Measurements from ENCODE around the gene ZFP69. TPM values are rescaled to one million over a fixed set of nuclear protein-coding genes. Genes with fewer than 3 reads are reported as not detected.

ZFP69 gene
- total RNA-seq, 1 donor from 2014 or later = 3.3 TPM

DNA sequence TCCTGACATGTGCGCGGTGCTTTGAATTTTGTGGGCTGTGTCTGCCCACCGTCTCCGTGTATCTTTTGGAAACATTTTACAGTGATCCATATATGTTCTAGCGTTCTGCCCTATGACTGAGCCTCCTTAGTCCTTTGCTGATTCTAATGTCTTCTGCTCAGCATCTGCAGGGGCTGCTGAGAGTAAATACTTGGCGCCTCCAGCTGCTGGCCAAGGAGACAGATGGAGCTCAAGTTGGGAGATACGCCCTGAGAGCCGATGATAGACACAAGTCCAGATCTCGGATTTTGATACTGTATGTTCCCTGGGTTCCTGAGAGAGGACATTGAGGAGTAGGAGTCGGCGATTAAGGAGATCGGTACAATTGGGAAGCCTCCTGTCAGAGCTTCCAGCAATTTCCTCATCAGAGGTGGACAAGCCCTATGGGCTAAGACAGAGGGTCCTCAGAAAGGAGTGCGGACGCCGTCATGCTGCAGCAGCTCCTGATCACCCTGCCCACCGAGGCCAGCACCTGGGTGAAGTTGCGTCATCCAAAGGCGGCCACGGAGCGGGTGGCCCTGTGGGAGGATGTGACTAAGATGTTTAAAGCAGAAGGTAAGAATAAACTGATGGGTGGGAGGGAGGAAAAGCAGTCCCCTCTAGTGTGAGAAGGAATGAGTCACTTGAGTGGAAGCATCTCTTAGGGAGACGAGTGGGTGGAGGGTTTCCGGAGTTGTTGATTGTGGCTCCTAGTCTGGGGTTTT is 26.4 kb upstream of the ZFP69 start:
- H3K27me3 Mint-ChIP-seq (ENCODE audit: unreplicated experiment) = no peaks in the 10 kb centered on the region
- H3K36me3 Mint-ChIP-seq (ENCODE audit: low read depth, unreplicated experiment) = peaks cover 36% of the 10 kb centered on the region

DNA sequence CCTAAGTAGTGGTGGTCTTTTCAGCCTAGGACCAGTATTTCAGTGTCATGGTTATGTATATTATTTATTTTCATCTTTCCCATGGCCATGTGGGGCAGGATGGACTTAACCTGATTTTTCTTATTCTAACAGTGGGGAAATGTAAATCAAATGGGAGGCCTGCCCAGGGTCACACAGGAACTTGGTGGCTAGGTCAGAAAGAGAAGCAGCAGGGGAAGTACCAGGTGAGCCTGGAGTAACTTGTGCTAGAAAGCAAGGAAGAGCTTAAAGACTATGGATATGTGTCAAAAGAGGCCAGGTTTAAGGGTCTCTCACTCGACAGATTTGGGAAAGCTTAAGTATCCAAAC is 25.9 kb upstream of the ZFP69 start:
- TF ChIP-seq, protein P1, sequence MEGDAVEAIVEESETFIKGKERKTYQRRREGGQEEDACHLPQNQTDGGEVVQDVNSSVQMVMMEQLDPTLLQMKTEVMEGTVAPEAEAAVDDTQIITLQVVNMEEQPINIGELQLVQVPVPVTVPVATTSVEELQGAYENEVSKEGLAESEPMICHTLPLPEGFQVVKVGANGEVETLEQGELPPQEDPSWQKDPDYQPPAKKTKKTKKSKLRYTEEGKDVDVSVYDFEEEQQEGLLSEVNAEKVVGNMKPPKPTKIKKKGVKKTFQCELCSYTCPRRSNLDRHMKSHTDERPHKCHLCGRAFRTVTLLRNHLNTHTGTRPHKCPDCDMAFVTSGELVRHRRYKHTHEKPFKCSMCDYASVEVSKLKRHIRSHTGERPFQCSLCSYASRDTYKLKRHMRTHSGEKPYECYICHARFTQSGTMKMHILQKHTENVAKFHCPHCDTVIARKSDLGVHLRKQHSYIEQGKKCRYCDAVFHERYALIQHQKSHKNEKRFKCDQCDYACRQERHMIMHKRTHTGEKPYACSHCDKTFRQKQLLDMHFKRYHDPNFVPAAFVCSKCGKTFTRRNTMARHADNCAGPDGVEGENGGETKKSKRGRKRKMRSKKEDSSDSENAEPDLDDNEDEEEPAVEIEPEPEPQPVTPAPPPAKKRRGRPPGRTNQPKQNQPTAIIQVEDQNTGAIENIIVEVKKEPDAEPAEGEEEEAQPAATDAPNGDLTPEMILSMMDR (IDR thresholded peaks at IDR 0.05; ENCODE audit: unreplicated experiment) = no peak
- H3K9me3 Mint-ChIP-seq (ENCODE audit: unreplicated experiment) = peaks cover 6% of the 10 kb centered on the region
- H3K4me3 Mint-ChIP-seq (ENCODE audit: unreplicated experiment) = peak overlapping the region; percentile 91
- H3K27ac Mint-ChIP-seq (ENCODE audit: unreplicated experiment) = peak overlapping the region; percentile 27
- H3K36me3 Mint-ChIP-seq (ENCODE audit: low read depth, unreplicated experiment) = peaks cover 38% of the 10 kb centered on the region
- peaks cover 13% of the 10 kb centered on the region for H3K4me1 Mint-ChIP-seq (ENCODE audit: unreplicated experiment)
- no peaks in the 10 kb centered on the region for H3K27me3 Mint-ChIP-seq (ENCODE audit: unreplicated experiment)
- no peak for DNase-seq (ENCODE audit: low spot score)

More for the DNA sequence above, 26.4 kb upstream of the ZFP69 start:
- Mint-ChIP-seq H3K27ac (ENCODE audit: unreplicated experiment) (peak overlapping the region; percentile 27), H3K4me3 (ENCODE audit: unreplicated experiment) (peak overlapping the region; percentile 91), H3K4me1 (ENCODE audit: unreplicated experiment) (peaks cover 13% of the 10 kb centered on the region), H3K9me3 (ENCODE audit: unreplicated experiment) (peaks cover 5% of the 10 kb centered on the region)
- DNase-seq (ENCODE audit: low spot score) = no peak
- TF ChIP-seq, protein P1 (IDR thresholded peaks at IDR 0.05; ENCODE audit: unreplicated experiment) = no peak

DNA sequence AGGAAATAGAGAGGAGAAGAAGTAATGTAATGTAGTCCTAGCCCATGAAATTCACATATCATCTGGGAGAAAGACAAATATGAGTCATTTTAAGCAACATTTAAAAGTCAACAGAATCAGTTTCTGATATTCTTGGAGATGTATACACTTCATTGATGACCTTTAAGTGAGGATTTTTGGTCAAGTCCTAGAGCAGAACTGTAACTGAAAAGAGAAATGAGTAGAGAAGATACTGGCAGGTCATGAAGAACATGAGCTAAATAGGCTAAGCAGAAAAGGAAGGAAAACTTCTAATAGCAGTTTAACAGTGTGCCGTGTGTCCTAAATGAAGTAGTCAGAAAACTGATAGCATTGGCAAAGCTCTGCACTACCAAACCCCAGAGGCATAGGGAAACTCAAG is 22.2 kb upstream of the ZFP69 start:
- Mint-ChIP-seq H3K4me3 (ENCODE audit: unreplicated experiment) (peak overlapping the region; percentile 1), H3K27ac (ENCODE audit: unreplicated experiment) (no peak overlapping the region), H3K4me1 (ENCODE audit: unreplicated experiment) (peaks cover 10% of the 10 kb centered on the region), H3K36me3 (ENCODE audit: low read depth, unreplicated experiment) (peaks cover 73% of the 10 kb centered on the region), H3K9me3 (ENCODE audit: unreplicated experiment) (peaks cover 21% of the 10 kb centered on the region), H3K27me3 (ENCODE audit: unreplicated experiment) (peaks cover 2% of the 10 kb centered on the region)
- TF ChIP-seq, protein P1 (IDR thresholded peaks at IDR 0.05; ENCODE audit: unreplicated experiment) = no peak
- no peak for DNase-seq (ENCODE audit: low spot score)

DNA sequence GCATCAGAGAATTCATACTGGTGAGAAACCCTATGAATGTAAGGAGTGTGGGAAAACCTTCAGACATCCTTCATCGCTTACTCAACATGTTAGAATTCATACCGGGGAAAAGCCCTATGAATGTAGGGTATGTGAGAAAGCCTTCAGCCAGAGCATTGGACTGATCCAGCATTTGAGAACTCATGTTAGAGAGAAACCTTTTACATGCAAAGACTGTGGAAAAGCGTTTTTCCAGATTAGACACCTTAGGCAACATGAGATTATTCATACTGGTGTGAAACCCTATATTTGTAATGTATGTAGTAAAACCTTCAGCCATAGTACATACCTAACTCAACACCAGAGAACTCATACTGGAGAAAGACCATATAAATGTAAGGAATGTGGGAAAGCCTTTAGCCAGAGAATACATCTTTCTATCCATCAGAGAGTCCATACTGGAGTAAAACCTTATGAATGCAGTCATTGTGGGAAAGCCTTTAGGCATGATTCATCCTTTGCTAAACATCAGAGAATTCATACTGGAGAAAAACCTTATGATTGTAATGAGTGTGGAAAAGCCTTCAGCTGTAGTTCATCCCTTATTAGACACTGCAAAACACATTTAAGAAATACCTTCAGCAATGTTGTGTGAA is 14.0 kb upstream of the ZFP69 start:
- Mint-ChIP-seq H3K27ac (ENCODE audit: unreplicated experiment) (no peak overlapping the region), H3K4me1 (ENCODE audit: unreplicated experiment) (no peaks in the 10 kb centered on the region), H3K9me3 (ENCODE audit: unreplicated experiment) (peaks cover 51% of the 10 kb centered on the region), H3K27me3 (ENCODE audit: unreplicated experiment) (peaks cover 3% of the 10 kb centered on the region), H3K36me3 (ENCODE audit: low read depth, unreplicated experiment) (peaks cover 80% of the 10 kb centered on the region), H3K4me3 (ENCODE audit: unreplicated experiment) (peak overlapping the region; percentile 72)
- TF ChIP-seq, protein P1 (IDR thresholded peaks at IDR 0.05; ENCODE audit: unreplicated experiment) = no peak
- no peak for DNase-seq (ENCODE audit: low spot score)

DNA sequence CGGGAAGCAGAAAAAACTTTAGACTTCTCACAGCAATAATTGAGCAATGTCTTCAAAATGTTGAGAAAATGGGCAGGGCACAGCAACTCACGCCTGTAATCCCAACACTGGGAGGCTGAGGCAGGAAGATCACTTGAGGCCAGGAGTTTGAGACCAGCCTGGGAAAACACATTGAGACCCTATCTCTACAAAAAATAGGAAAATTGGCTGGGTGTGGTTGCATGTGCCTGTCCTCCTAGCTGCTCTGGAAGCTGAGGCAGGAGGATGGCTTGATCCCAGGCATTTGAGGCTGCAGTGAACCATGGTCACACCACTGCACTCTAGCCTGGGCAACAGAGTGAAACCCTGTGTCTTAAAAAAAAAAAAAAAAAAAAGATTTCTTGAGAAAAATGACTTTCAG is 7.8 kb upstream of the ZFP69 start:
- no peak for DNase-seq (ENCODE audit: low spot score)
- Mint-ChIP-seq H3K36me3 (ENCODE audit: low read depth, unreplicated experiment) (peaks cover 58% of the 10 kb centered on the region), H3K9me3 (ENCODE audit: unreplicated experiment) (peaks cover 34% of the 10 kb centered on the region), H3K4me1 (ENCODE audit: unreplicated experiment) (no peaks in the 10 kb centered on the region), H3K4me3 (ENCODE audit: unreplicated experiment) (no peak overlapping the region), H3K27ac (ENCODE audit: unreplicated experiment) (no peak overlapping the region), H3K27me3 (ENCODE audit: unreplicated experiment) (peaks cover 6% of the 10 kb centered on the region)
- TF ChIP-seq, protein P1 (IDR thresholded peaks at IDR 0.05; ENCODE audit: unreplicated experiment) = no peak

All from endothelial cell (in vitro differentiated cells).